ENCODE results near the gene HNRNPM.
"Not testable (repeated sequence)": the region's sequence is repeated elsewhere in the genome, so short reads cannot be mapped to it uniquely, and the experiment has no call there.

Gene HNRNPM

GRCh38 chr19:8513036-8513686 is 68.4 kb downstream of the HNRNPM start:
- no peak for DNase-seq

GRCh38 chr19:8513687-8514504 is 69.1 kb downstream of the HNRNPM start, which contains the start of gene ZNF414:
TSS of gene ZNF414 (minus strand) at chr19:8514167. CDS start at chr19:8514046, 121 bp downstream.
- peak; percentile 63 for DNase-seq

- not testable (repeated sequence) for DNase-seq
These were observed 69.8 kb downstream of the HNRNPM start for GRCh38 chr19:8514505-8515009.

GRCh38 chr19:8515317-8515716 is 70.5 kb downstream of the HNRNPM start:
- DNase-seq: no peak

GRCh38 chr19:8517551-8518442 is 73.0 kb downstream of the HNRNPM start:
- no peak for DNase-seq

GRCh38 chr19:8518536-8518935 is 73.8 kb downstream of the HNRNPM start:
- DNase-seq: no peak

GRCh38 chr19:8519388-8519787 is 74.6 kb downstream of the HNRNPM start:
- DNase-seq: no peak

- DNase-seq: no peak
These were observed 80.6 kb downstream of the HNRNPM start for GRCh38 chr19:8525401-8525684.

GRCh38 chr19:8526345-8527091 is 81.7 kb downstream of the HNRNPM start:
- DNase-seq: peak; percentile 42

GRCh38 chr19:8528500-8528899 is 83.7 kb downstream of the HNRNPM start:
- DNase-seq: no peak

GRCh38 chr19:8529369-8530006 is 84.7 kb downstream of the HNRNPM start:
- DNase-seq: no peak

- no peak for DNase-seq
These were observed 85.4 kb downstream of the HNRNPM start for GRCh38 chr19:8530061-8530679.

GRCh38 chr19:8531470-8531869 is 86.7 kb downstream of the HNRNPM start:
- no peak for DNase-seq

GRCh38 chr19:8532225-8532624 is 87.5 kb downstream of the HNRNPM start:
- DNase-seq: no peak

GRCh38 chr19:8536282-8536681 is 91.5 kb downstream of the HNRNPM start:
- no peak for DNase-seq

GRCh38 chr19:8537099-8537498 is 92.3 kb downstream of the HNRNPM start:
- no peak for DNase-seq
